ENCODE data around the gene AHDC1. TPM values are rescaled to one million over a fixed set of nuclear protein-coding genes. Genes with fewer than 3 reads are reported as not detected.
"Not testable (repeated sequence)": the region's sequence is repeated elsewhere in the genome, so short reads cannot be mapped to it uniquely, and the experiment has no call there.

The AHDC1 gene
- total RNA-seq, 2 experiments from 2014 or later: 10.3 to 12.1 TPM

DNA sequence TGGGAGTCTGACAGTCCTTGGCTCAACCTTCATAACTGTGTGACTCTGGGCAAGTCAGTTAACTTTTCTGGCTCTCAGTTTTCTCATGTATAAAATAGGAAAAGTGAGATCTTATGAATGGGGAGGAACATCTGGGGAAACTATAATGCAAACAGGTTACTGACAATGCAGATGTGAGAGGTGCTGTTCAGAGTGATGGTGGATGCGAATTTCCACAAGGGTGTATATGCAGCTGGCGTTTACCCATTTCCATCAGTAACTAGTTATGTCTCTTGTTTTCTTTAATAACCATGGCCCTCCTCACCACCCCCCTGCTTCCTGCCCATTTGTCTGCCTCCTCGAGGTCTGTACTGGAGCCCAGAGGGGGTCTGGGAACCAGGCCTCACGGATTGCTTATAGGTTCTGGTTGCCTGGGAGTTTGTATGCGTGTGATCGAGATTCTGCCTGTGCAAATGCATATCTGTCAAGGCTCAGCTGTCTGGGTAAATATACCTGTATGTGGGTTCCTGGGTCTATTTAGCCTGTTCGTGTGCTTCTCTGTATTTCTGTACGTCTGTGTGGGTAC is 44.4 kb downstream of the AHDC1 start:
- ATAC-seq (no peak), DNase-seq (no peak)
- Mint-ChIP-seq H3K36me3 (ENCODE audit: low read depth) (no peaks in the 10 kb centered on the region), H3K4me1 (peaks cover 21% of the 10 kb centered on the region), H3K9me3 (ENCODE audit: low read depth) (no peaks in the 10 kb centered on the region), H3K27ac (no peak overlapping the region), H3K27me3 (no peaks in the 10 kb centered on the region), H3K4me3 (no peak overlapping the region)
- CTCF ChIA-PET: interaction anchor here (0.6 to 1.4 kb wide), 6 partner anchors 11 to 57 kb away, joined by 3 to 4 read pairs (median 4); no protein-coding TSS in a partner anchor
- POLR2A ChIA-PET: interaction anchor here (0.6 kb wide), 1 partner anchor 39 kb away, joined by 4 read pairs; no protein-coding TSS in a partner anchor
- intact Hi-C loops (cut with DNase I, micrococcal nuclease): no loop called here

DNA sequence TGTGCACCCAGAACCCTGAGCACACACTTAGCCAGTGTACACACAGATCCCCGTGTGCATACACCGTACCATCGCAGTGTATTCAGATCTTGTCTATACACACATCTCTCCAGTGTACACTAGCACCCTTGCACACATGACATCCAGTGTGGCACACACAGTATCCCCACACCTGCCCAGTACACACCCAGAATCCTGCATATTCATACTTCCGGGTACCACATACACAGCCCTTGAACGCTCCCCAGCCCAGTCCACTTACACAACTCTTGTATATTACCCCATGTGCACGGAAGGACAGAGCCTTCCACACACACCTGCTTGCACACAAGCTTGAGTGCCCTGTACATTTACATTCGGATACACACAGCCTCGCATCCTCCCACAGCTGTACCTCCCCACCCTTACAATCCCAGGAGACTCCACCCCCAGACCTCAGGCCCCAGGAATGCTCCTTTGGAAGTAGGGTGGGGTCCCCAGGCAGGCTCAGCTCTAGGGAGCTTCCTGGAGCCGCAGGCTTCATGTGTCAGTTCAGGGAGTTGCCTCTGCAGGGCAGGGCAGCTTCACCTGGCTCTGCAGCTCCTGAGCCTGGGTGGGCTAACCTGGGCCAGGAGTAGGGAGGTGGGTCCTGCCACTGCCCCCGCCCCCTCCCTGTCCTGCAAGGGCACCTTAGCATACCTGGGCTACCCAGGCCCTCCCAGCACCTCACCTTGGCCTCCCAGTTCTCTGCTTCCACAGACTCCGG is 46.2 kb downstream of the AHDC1 start:
- CTCF ChIA-PET: interaction anchor here (0.5 to 3.4 kb wide), 21 partner anchors 10 to 318 kb away, joined by 3 to 39 read pairs (median 6); partner anchors contain the start of gene AHDC1
- Mint-ChIP-seq H3K4me1 (peaks cover 21% of the 10 kb centered on the region), H3K4me3 (no peak overlapping the region), H3K36me3 (ENCODE audit: low read depth) (no peaks in the 10 kb centered on the region), H3K27ac (no peak overlapping the region), H3K27me3 (no peaks in the 10 kb centered on the region), H3K9me3 (ENCODE audit: low read depth) (no peaks in the 10 kb centered on the region)
- no peak for ATAC-seq
- POLR2A ChIA-PET: interaction anchor here (1.2 kb wide), 1 partner anchor 11 kb away, joined by 3 read pairs; no protein-coding TSS in a partner anchor
- intact Hi-C loops (cut with DNase I, micrococcal nuclease): loop anchor here in 1 of 2 experiments (2.0 kb wide), 1 partner anchor 105 kb away; no protein-coding TSS in a partner anchor
- DNase-seq: no peak

- ChIA-PET CTCF (interaction anchor here (0.5 to 3.4 kb wide), 53 partner anchors 9 to 319 kb away, joined by 3 to 39 read pairs (median 3); partner anchors contain the start of genes AHDC1 and MAP3K6), POLR2A (interaction anchor here (0.6 to 1.2 kb wide), 5 partner anchors 11 to 821 kb away, joined by 3 to 4 read pairs (median 3); partner anchors contain the start of gene WASF2)
- H3K9me3 Mint-ChIP-seq (ENCODE audit: low read depth): no peaks in the 10 kb centered on the region
These were observed 47.0 kb downstream of the AHDC1 start for GRCh38 chr1:27556781-27557595.

GRCh38 chr1:27556435-27556780 is 47.5 kb downstream of the AHDC1 start:
- H3K9me3 Mint-ChIP-seq (ENCODE audit: low read depth): no peaks in the 10 kb centered on the region
- H3K27me3 Mint-ChIP-seq: no peaks in the 10 kb centered on the region
- peaks cover 21% of the 10 kb centered on the region for H3K4me1 Mint-ChIP-seq
- ATAC-seq (peak; percentile 17), DNase-seq (no peak)
- no peak overlapping the region for H3K4me3 Mint-ChIP-seq
- intact Hi-C loops (cut with DNase I, micrococcal nuclease): loop anchor here (1.0 to 2.0 kb wide), 4 partner anchors 43 to 107 kb away; no protein-coding TSS in a partner anchor
- H3K27ac Mint-ChIP-seq: peak overlapping the region; percentile 47
- ChIA-PET CTCF (interaction anchor here (0.5 to 3.4 kb wide), 47 partner anchors 9 to 614 kb away, joined by 3 to 39 read pairs (median 4); partner anchors contain the start of gene AHDC1), POLR2A (interaction anchor here (0.6 to 1.1 kb wide), 3 partner anchors 11 to 238 kb away, joined by 3 to 4 read pairs (median 4); partner anchors contain the start of gene WASF2)
- H3K36me3 Mint-ChIP-seq (ENCODE audit: low read depth): no peaks in the 10 kb centered on the region

More at GRCh38 chr1:27556781-27557595, 47.0 kb downstream of the AHDC1 start:
- H3K36me3 Mint-ChIP-seq (ENCODE audit: low read depth): no peaks in the 10 kb centered on the region
- peak overlapping the region; percentile 47 for H3K27ac Mint-ChIP-seq
- DNase-seq (peak; percentile 85), ATAC-seq (peak; percentile 84)
- no peaks in the 10 kb centered on the region for H3K27me3 Mint-ChIP-seq
- peaks cover 21% of the 10 kb centered on the region for H3K4me1 Mint-ChIP-seq
- no peak overlapping the region for H3K4me3 Mint-ChIP-seq
- intact Hi-C loops (cut with DNase I, micrococcal nuclease): loop anchor here (1.0 to 2.0 kb wide), 4 partner anchors 42 to 106 kb away; no protein-coding TSS in a partner anchor

DNA sequence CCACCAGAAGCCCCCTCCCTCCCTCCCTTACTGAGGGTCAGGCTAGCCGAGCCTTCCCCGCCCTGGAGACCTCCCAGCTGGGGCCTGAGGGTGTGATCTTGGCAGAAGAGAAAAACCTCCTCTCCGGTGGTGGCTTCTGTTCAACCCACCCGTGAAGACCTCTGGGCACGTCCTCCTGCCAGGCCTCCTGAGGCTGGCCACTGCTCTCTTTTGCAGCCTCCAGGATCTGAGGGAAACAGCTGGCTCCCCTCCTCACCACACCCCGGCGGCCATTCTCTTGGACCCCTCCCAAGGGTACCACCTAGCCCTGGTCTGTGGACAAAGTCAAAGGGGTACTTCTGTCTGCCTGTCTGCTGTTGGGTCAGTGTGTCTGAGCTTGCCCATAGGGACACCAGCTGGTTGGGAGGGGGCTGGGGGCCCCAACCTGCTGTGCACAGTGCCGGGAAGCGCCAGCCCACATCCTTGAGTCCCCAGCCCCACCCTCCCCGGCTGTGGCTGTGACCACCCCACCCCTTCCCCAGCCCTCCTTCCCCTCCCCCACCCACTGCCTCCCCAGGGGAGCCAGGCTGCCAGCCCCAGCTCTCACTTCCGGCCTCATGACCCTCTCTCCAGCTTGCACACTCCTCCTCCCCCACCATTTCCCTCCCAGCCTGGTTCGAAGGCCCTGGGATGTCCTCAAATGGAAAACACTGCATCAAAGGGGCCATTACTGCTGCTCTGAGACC is 48.1 kb downstream of the AHDC1 start:
- peak overlapping the region; percentile 47 for H3K27ac Mint-ChIP-seq
- H3K4me3 Mint-ChIP-seq: no peak overlapping the region
- intact Hi-C loops (cut with DNase I, micrococcal nuclease): loop anchor here (1.0 to 2.0 kb wide), 4 partner anchors 43 to 107 kb away; no protein-coding TSS in a partner anchor
- ChIA-PET POLR2A (interaction anchor here (0.6 to 1.1 kb wide), 3 partner anchors 66 to 617 kb away, joined by 3 to 6 read pairs (median 4); partner anchors contain the start of gene WASF2), CTCF (interaction anchor here (0.5 to 3.4 kb wide), 45 partner anchors 9 to 613 kb away, joined by 3 to 39 read pairs (median 4); partner anchors contain the start of gene AHDC1)
- DNase-seq (peak; percentile 49), ATAC-seq (peak; percentile 46)
- no peaks in the 10 kb centered on the region for H3K27me3 Mint-ChIP-seq
- peaks cover 21% of the 10 kb centered on the region for H3K4me1 Mint-ChIP-seq
- no peaks in the 10 kb centered on the region for H3K36me3 Mint-ChIP-seq (ENCODE audit: low read depth)
- no peaks in the 10 kb centered on the region for H3K9me3 Mint-ChIP-seq (ENCODE audit: low read depth)

GRCh38 chr1:27554759-27555699 is 48.9 kb downstream of the AHDC1 start:
- intact Hi-C loops (cut with DNase I, micrococcal nuclease): no loop called here
- Mint-ChIP-seq H3K27me3 (no peaks in the 10 kb centered on the region), H3K4me3 (no peak overlapping the region), H3K27ac (no peak overlapping the region), H3K4me1 (peaks cover 21% of the 10 kb centered on the region), H3K36me3 (ENCODE audit: low read depth) (peaks cover under 1% of the 10 kb centered on the region), H3K9me3 (ENCODE audit: low read depth) (no peaks in the 10 kb centered on the region)
- no peak for ATAC-seq
- ChIA-PET CTCF (interaction anchor here (0.5 to 1.7 kb wide), 10 partner anchors 9 to 323 kb away, joined by 3 to 8 read pairs (median 3); no protein-coding TSS in a partner anchor), POLR2A (interaction anchor here (0.6 to 0.7 kb wide), 2 partner anchors 352 to 618 kb away, joined by 3 to 6 read pairs; no protein-coding TSS in a partner anchor)
- DNase-seq: no peak

DNA sequence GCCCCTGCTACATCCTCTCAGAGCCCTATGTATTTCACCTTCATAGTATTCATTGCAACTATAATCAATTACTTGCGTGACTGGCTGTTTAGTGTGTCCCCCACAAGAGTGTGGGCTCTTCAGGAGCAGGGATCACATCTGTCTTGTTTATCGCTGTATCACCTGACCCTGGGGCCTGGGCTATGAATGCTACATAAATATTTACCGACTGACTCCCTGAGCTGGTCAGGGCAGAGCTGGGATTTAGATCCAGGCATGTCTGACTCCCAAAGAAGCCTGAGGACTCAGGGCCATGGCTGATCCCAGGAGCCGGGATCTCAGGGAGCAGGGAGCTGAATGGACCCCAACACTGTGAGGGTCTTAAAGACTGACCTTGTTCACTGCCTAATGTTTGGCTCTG is 49.7 kb downstream of the AHDC1 start:
- no peak for ATAC-seq
- H3K4me3 Mint-ChIP-seq: no peak overlapping the region
- peaks cover 21% of the 10 kb centered on the region for H3K4me1 Mint-ChIP-seq
- intact Hi-C loops (cut with DNase I, micrococcal nuclease): no loop called here
- no peak overlapping the region for H3K27ac Mint-ChIP-seq
- ChIA-PET POLR2A (interaction anchor here (0.7 kb wide), 1 partner anchor 353 kb away, joined by 3 read pairs; no protein-coding TSS in a partner anchor), CTCF (interaction anchor here (0.6 to 1.7 kb wide), 8 partner anchors 10 to 159 kb away, joined by 3 to 8 read pairs (median 4); no protein-coding TSS in a partner anchor)
- DNase-seq: no peak
- no peaks in the 10 kb centered on the region for H3K9me3 Mint-ChIP-seq (ENCODE audit: low read depth)
- H3K27me3 Mint-ChIP-seq: no peaks in the 10 kb centered on the region
- peaks cover 1% of the 10 kb centered on the region for H3K36me3 Mint-ChIP-seq (ENCODE audit: low read depth)

- H3K27me3 Mint-ChIP-seq: not testable (repeated sequence)
- CTCF ChIA-PET: interaction anchor here (0.6 to 1.7 kb wide), 6 partner anchors 10 to 158 kb away, joined by 3 to 8 read pairs (median 3); no protein-coding TSS in a partner anchor
These were observed 50.1 kb downstream of the AHDC1 start for GRCh38 chr1:27553823-27554222.

DNA sequence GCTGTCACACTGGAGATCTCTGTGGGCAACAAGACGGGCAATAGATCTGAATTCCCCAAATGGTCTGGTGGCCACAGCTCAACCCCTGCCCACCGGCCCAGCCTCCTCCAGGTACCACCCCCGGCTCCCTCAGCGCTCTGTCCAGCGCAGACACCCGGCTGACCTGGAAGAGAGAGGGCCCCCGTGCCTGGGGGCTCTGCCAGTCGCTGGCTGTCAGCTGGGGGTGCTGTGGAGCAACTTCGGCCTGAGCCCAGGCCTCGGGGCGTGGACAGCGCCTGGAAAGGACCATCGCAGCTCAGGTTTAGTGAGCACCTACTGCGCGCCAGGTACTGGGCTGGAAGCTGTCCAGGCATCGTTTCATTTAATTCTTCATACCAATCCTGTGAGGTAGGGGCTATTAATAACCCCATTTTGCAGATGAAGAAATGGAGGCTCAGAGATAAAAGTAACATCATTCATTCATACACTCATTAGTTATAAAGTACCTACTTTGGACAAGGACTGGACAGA is 51.0 kb downstream of the AHDC1 start:
- no peaks in the 10 kb centered on the region for H3K27me3 Mint-ChIP-seq
- no peak overlapping the region for H3K27ac Mint-ChIP-seq
- DNase-seq: no peak
- intact Hi-C loops (cut with DNase I, micrococcal nuclease): no loop called here
- ChIA-PET POLR2A (no interaction called here), CTCF (interaction anchor here (0.6 to 1.0 kb wide), 2 partner anchors 54 to 118 kb away, joined by 3 read pairs; no protein-coding TSS in a partner anchor)
- ATAC-seq: no peak
- H3K4me1 Mint-ChIP-seq: peaks cover 21% of the 10 kb centered on the region
- H3K36me3 Mint-ChIP-seq (ENCODE audit: low read depth): peaks cover 3% of the 10 kb centered on the region
- no peak overlapping the region for H3K4me3 Mint-ChIP-seq
- no peaks in the 10 kb centered on the region for H3K9me3 Mint-ChIP-seq (ENCODE audit: low read depth)

More at GRCh38 chr1:27553823-27554222, 50.1 kb downstream of the AHDC1 start:
- peaks cover 21% of the 10 kb centered on the region for H3K4me1 Mint-ChIP-seq
- ATAC-seq; DNase-seq; H3K27ac Mint-ChIP-seq; H3K36me3 Mint-ChIP-seq (ENCODE audit: low read depth); H3K9me3 Mint-ChIP-seq (ENCODE audit: low read depth); H3K4me3 Mint-ChIP-seq; intact Hi-C loops (cut with DNase I, micrococcal nuclease): not testable (repeated sequence)
- POLR2A ChIA-PET: interaction anchor here (0.7 kb wide), 1 partner anchor 353 kb away, joined by 3 read pairs; no protein-coding TSS in a partner anchor
